GM12872 (cell line): Measurements from ENCODE around the gene AP3S2.
A peak's percentile ranks its signal among the peaks of the same experiment; 100 is the strongest.

ENCODE experiments used
- TF ChIP-seq, protein P1 (sequence below): IDR thresholded peaks from 3 replicates; pipeline ENCODE4 v1.5.1; 2011; ENCODE audit warnings: low read depth, mild to moderate bottlenecking, low read length, moderate library complexity; ENCODE audit not compliant: insufficient read depth

The AP3S2 gene

GRCh38 chr15:89899951-89900567 is 6.3 kb upstream of the AP3S2 start:
- TF ChIP-seq, protein P1, sequence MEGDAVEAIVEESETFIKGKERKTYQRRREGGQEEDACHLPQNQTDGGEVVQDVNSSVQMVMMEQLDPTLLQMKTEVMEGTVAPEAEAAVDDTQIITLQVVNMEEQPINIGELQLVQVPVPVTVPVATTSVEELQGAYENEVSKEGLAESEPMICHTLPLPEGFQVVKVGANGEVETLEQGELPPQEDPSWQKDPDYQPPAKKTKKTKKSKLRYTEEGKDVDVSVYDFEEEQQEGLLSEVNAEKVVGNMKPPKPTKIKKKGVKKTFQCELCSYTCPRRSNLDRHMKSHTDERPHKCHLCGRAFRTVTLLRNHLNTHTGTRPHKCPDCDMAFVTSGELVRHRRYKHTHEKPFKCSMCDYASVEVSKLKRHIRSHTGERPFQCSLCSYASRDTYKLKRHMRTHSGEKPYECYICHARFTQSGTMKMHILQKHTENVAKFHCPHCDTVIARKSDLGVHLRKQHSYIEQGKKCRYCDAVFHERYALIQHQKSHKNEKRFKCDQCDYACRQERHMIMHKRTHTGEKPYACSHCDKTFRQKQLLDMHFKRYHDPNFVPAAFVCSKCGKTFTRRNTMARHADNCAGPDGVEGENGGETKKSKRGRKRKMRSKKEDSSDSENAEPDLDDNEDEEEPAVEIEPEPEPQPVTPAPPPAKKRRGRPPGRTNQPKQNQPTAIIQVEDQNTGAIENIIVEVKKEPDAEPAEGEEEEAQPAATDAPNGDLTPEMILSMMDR, result no peak

DNA sequence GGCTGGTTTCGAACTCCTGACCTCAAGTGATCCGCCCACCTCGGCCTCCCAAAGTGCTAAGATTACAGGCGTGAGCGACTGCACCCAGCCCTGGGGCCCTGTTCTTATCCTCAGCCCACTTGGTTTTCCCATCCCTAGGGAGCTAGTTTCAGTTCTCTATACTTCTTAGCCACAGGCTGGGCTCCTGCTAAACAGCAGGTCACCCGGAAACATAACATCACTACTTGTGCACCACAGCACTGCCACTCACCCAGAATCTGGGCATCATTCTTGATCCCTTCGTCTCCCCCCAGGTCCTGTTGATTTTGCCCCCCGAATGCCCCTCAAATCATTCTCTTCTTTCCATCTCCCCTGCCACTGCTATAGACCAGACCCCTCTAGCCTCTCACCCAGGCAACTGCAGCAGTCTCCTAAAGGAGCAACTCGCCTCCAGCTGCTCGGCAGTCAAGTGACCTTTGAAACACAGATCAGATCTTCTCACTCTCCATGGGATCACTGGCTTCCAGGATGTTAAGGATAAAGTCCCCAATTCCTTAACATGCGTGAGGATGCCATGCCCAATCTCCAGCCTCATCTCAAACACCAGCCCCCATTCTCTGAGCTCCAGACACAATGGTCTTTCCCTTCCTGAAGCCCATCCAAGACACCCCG is 5.6 kb upstream of the AP3S2 start:
- TF ChIP-seq, protein P1, result no peak

DNA sequence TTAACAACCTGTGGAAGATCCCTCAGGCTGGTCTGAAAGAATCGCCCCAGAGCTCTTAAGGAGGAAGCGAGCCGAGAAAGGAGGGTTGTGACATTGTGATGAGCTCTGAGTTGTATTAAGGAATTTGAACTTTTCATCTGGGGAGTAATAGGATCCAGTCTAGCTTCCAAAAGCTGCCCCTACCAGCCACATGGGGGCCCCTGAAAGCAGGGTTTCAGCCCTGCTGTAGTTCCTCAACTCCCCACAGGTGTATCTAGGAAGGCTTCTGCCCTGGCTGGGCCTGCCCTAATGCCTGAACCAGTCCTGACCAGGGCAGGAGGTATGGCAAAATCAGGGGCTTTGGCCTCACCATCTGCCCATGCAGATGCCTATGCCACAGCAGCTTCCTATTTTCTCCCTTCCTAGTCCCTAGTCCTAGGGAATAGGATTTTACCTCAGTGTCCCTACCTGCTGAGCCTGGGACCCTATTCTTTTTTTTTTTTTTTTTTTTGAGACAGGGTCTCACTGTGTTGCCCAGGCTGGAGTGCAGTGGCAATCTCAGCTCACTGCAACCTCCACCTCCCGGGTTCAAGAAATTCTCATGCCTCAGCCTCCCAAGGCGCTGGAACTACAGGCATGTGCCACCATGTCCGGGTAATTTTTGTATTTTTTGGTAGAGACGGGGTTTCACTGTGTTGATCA is 5.0 kb upstream of the AP3S2 start:
- TF ChIP-seq, protein P1, result peak; percentile 91

DNA sequence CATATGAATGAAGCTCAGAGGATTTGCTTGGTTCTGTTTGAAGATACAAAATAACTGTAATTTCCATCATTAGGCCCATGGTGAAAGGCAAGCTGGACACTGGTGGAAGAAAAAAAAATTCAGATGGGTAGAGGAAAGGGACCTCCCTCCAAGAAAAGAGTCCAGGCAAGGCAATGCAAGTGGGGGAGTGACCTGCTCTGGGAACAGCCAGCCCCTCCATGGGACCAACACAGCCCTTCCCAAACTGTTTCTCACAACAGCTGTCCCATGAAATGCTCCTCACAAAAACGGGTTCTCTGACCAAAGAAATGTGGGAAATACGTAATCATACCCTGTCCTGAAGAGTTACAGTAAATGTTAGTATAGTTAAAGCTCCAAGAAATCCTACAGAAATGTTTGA is 4.4 kb upstream of the AP3S2 start:
- TF ChIP-seq, protein P1, result no peak

DNA sequence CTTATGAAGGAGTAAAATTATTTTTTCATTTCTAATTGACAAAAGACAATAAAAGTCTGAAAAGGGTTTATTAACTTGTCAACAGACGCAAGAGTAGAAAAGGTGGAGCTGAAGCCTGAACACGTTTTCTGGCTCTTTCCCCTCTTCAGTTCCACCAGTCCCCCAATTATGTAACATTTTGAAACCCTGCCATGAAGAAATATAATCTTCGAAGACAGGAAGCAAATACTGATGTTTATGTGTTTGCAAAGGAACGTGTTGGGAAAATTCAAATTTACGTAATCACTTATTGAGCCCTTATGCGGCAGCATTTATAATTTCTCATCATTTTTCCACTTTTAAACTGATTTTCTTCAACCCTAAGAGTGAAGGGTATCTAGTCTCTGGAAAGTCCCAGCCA is 767 bp downstream of the AP3S2 start:
- TF ChIP-seq, protein P1, result no peak

GRCh38 chr15:89888214-89888804 is 5.5 kb downstream of the AP3S2 start:
- TF ChIP-seq, protein P1, result peak; percentile 43; the same call in 1 of the 3 replicates

DNA sequence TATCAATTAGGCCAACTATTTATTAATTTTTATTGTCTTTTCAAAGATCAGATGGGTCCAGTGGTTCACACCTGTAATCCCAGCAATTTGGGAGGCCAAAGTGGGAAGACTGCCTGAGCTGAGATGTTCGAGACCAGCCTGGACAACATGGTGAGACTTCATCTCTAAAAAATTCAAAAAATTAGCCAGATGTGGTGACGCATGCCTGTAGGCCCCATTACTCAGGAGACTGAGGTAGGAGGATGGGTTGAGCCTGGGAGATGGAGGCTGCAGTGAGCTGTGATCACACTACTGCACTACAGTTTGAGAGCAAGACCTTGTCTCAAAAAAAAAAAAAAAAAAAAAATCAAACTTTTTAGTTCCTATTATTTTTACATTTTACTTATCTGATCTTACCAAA is 8.2 kb downstream of the AP3S2 start:
- TF ChIP-seq, protein P1, result no peak
